Caki2 (cell line): ENCODE data around the gene DENND1B. TPM values are rescaled to one million over a fixed set of nuclear protein-coding genes. Genes with fewer than 3 reads are reported as not detected.
"Not testable (repeated sequence)": the region's sequence is repeated elsewhere in the genome, so short reads cannot be mapped to it uniquely, and the experiment has no call there.

Source experiments
- DNase-seq: peaks from one replicate; pipeline ENCODE4 v3.0.0-alpha.2; 2015; ENCODE audit warnings: low read depth
- in situ Hi-C: cut with HindIII; loops from 2 replicates; pipeline ENCODE4 v1.10.0; 2016; ENCODE audit warnings: low sequenced_read_pairs, low pct_unique_long_range_greater_than_20kb, mixed read lengths
- total RNA-seq: library from RNA; depleted of rRNA; stranded (reverse); fragments of >200 nt; shearing (Covaris generic); gene quantifications from 2 replicates; pipeline ENCODE4 v1.2.3, GENCODE V29; 2014; ENCODE audit warnings: low replicate concordance

Gene DENND1B
- total RNA-seq, 1 experiment from 2014 or later: 5.4 TPM

DNA sequence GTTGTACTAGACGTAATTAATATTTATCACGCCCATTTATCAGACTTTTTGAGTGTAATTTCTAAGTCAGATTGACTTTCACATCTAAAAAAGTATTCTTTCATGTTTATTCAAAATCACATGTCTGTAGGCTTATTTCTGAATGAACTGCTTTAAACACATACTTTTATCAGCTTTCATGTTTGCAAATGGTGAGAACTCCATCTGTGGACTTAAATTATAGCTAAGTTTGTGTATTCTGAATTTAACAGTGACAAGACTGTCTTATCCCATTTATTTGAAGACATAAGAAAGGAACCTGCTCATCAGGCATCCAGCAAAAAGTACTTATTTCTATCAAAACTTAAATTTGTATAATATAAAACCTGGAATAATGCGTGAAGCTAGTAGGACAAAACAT, 69.3 kb downstream of the DENND1B start:
- no peak for DNase-seq
- in situ Hi-C loops: no loop called here

DNA sequence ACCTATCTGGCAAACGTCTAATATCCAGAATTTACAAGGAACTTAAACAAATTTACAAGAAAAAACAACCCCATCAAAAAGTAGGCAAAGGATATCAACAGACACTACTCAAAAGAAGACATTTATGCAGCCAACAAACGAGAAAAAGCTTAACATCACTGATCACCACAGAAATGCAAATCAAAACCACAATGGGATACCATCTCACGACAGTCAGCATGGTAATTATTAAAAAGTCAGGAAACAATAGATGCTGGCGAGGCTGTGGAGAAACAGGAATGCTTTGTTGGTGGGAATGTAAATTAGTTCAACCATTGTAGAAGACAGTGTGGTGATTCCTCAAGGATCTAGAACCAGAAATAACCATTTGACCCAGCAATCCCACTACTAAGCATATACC, 74.6 kb downstream of the DENND1B start:
- DNase-seq, in situ Hi-C loops: not testable (repeated sequence)

DNA sequence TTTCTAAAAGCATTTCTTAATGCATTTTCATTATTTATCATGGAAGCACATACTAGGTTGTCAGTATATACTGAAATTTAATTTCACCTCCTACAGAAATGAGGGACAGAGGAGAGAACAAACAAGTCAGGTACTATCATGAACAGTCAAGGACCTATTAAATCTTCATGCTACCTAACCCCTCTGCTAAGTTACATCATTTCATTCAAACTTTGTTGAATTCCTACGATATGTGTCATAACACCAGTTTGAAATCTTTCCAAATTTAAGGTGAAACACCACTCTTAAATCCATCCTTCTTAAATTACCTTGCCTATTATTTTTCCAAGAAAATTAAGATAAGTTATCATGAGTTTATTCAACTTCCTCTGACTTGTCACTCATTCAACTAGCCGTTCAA, 78.9 kb downstream of the DENND1B start:
- no peak for DNase-seq
- in situ Hi-C loops: no loop called here

DNA sequence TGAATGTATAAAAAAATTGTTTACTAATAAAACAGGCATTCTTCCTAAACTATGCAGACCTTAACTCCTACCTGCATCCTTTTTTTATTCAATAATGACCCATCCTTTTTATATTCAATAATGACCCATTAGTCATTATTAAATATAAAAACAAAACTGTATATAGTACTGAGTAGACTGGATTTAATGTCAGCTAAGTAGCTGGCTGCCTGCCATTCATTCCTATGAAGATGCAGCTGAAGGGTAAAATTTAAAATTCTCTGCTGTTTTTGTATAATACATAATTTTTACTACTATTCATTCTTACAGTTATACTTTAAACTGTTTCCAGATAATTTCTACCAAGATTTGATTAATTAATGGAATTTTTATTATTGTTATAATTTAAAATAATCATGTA, 79.3 kb downstream of the DENND1B start:
- DNase-seq: no peak
- in situ Hi-C loops: no loop called here

- in situ Hi-C loops: no loop called here
- DNase-seq: peak; percentile 6
Measured at GRCh38 chr1:197692965-197693364, 82.3 kb downstream of the DENND1B start.

DNA sequence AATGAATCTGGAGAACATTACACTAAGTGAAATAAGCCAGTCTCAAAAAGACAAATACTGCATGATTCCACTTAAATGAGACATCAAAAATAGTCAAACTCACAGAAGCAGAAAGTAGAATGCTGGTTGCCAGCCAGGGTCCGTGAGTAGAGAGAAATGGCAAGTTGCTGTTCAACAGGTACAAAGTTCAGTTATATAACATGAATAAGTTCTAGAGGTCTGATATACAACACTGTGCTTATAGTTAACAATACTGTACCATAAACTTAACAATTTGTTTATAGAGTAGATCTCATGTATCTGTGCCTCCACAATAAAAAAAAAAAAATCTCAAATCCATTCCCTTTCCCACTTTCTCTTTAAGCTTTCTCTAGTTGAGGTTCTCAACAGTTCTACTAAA, 83.5 kb downstream of the DENND1B start:
- in situ Hi-C loops: no loop called here
- no peak for DNase-seq

DNA sequence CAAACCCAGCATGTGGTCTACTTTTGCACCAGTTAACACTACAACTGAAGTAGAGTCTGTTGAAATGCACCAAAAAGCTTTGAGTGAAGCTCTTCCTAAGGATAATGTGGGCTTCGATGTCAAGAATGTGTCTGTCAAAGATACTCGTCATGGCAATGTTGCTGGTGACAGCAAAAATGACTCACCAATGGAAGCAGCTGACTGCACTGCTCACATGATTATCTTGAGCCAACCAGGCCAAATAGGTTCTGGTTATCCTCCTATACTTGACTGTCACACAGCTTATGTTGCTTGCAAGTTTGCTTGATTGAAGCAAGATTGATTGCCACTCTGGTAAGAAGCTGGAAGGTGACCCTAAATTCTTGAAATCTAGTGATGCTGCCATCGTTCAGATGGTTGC, 85.2 kb downstream of the DENND1B start:
- in situ Hi-C loops: no loop called here
- no peak for DNase-seq

- DNase-seq: no peak
- in situ Hi-C loops: no loop called here
Measured at GRCh38 chr1:197688233-197688632, 87.0 kb downstream of the DENND1B start.

DNA sequence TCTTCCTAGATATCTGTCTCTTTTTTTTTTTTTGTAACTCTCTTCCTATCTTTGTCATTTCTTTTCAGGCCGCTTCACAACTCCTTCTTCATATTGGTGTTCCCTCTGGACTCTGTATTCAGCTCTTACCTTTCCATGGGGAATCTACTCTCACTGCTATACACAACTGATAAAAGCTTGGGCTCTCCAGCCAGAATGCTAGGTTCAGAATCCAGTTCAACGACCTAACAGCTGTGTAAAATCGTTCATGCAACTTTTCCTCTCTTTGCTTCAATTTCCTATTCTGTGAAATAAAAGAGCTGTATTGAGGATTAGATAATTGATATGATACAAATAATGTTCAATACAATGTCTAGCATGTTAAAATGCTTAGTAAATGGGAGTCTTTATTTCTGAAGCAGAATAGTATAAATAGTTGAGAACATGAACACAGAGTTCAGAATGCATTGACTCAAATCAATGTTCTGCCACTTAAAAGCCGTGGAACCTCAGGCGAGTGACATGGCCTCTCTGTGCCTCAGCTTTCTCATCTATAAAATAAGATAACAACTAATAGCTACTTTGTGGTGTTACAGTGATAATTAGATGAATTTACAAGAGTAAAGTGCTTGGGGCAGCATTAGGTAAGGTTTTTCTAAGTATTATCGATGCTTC, 88.5 kb downstream of the DENND1B start:
- in situ Hi-C loops: no loop called here
- DNase-seq: no peak

GRCh38 chr1:197686231-197686630, 89.0 kb downstream of the DENND1B start:
- in situ Hi-C loops: no loop called here

GRCh38 chr1:197685785-197686184, 89.5 kb downstream of the DENND1B start:
- no peak for DNase-seq
- in situ Hi-C loops: no loop called here

More at GRCh38 chr1:197686231-197686630, 89.0 kb downstream of the DENND1B start:
- no peak for DNase-seq

DNA sequence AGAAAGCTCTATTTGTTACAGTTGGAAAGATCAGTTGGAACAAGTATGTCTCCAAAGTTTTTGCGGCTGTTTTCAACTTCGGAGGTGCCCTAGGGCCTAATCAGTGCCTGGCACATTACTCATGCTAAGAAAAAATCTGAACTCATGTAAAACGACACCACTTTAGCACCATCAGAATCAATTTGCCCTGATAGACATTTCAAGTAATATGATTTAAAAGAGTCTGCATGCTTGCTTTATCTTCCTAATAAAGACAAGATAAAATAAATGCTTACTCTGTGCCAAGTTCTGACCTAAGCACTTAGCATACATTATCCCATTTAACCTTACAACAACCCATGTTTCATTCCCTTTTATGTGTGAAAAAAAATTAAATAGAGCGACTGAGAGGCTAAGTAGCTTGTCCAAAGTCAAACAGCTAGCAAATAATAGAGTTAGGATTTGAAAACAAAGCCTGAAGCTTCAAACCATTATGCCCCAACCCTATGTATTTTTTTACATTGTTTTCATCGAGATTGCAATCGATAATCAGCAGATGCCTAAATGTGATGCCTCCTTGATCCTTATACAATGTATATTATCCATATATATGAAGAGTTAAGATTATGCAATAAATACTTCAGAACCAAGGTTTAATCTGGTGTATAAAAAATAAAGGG, 91.3 kb downstream of the DENND1B start:
- DNase-seq: no peak
- in situ Hi-C loops: no loop called here

GRCh38 chr1:197683280-197683679, 92.0 kb downstream of the DENND1B start:
- no peak for DNase-seq
- in situ Hi-C loops: no loop called here

DNA sequence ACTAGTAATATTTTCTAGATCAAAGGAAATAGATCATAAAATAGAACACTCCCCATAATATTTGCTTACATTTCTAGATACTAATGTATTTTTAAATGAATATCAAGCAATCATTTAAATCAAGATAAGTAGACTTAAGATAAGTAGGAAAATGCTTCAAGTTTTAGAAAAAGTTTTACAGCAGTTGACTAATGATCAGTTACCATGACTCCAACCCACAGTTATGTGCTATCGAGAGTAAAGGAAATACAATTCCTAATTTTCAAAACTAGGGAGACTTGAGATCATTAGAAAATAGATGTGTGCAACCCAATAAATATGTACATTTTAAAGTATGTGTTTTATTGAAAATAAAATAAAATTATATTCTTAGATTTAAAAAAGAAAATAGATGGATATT, 95.0 kb downstream of the DENND1B start:
- DNase-seq: no peak
- in situ Hi-C loops: no loop called here

DNA sequence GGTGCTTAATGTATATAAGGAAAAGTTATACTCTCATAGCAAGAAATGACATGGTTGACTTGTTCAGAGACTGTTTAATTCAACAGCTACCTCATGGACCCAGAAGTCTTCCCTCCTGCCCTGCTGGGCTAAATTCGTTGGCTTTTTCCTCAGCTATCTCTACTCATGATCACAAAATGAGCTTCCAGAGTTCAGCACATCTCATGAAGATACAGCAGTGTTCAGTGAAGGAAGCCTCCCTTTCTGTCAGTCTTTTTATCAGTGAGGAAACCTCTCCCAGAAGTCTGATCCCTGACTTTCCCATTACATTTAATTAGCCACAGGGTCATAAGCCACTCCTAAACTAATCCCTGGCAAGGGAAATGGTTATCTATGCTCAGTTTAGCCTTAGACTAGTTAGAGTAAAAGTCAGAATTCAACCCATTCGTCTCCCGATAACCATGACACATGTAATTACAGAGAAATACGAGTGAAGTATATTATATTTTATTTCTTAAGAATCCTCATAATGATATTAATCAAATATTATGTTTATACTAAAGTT, 97.5 kb downstream of the DENND1B start:
- in situ Hi-C loops: no loop called here
- DNase-seq: no peak

GRCh38 chr1:197677313-197677712, 98.0 kb downstream of the DENND1B start:
- in situ Hi-C loops: no loop called here
- DNase-seq: no peak

DNA sequence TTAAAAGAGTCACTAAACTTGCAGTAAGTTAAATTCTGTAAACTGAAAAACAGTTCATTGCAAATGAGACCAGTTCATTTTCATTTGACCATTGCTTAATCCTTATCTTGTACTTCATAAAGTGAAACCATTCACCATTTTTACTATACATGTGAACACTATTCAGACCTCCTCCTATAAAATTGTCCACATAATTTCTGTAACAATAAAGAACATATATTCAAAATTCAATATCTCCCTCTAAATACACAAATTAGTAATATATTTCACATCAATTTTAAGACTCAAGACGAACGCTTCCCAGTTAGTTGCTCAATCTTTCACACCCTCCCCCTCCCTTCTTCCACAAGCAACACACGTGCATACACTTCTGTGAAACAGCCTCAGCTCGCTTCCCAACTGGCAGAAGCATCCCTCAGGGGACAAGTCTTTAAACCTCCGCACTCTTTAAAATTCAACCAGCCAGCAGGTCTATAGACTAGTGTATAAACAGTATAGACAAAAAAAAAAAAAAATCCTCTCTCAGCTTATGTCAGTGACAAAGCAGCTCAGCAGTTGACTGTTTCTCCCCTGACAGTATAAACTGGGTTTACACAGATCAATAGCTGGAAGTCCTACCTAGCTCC, 99.6 kb downstream of the DENND1B start:
- DNase-seq: no peak
- in situ Hi-C loops: no loop called here

GRCh38 chr1:197674286-197674685, 101.0 kb downstream of the DENND1B start:
- no peak for DNase-seq
- in situ Hi-C loops: no loop called here

DNA sequence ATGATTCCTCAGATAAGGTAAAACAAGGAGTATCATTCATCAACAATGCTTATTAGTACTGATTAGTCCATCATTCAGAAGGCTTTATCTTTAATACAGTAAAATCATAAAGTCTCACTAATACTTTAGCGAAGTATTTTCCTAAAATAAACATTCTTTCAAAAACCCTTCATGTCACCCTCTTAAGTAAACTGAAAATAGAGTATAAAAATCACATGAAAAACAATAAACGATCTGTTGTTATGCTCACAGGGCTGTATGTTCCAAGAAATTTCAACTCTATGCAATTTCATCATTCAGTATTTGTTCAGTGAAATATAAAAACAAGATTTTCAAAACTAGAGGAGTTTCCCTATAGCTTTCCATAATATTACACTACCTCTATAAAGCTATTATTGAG, 102.0 kb downstream of the DENND1B start:
- DNase-seq: no peak
- in situ Hi-C loops: no loop called here
